K562 (cell line): ENCODE measurements around the gene KLHDC10. TPM values are rescaled to one million over a fixed set of nuclear protein-coding genes. Genes with fewer than 3 reads are reported as not detected.

Source experiments
- CXXC5 ChIP-seq: fragments of 250-450 bp; sonication (Bioruptor Pico); IDR thresholded peaks from 2 replicates; pipeline ENCODE4 v1.8.0; 2022; ENCODE audit warnings: inconsistent platforms, mild to moderate bottlenecking, moderate library complexity
- ESRRB ChIP-seq: fragments of 250-450 bp; sonication (Bioruptor Pico); IDR thresholded peaks from 2 replicates; pipeline ENCODE4 v1.5.0; 2020; ENCODE audit warnings: mild to moderate bottlenecking, moderate library complexity, borderline replicate concordance
- PYGO2 ChIP-seq: fragments of 450-650 bp; IDR thresholded peaks from 2 replicates; pipeline ENCODE4 v1.6.1; 2016; ENCODE audit warnings: mild to moderate bottlenecking, missing genetic modification characterization, moderate library complexity, missing compliant biosample characterization
- SMARCB1 ChIP-seq: IDR thresholded peaks from 2 replicates; pipeline ENCODE4 v1.6.1; 2011; ENCODE audit warnings: improper control_type of control experiment, low read depth; ENCODE audit not compliant: insufficient read length
- SP2 ChIP-seq: IDR thresholded peaks from 2 replicates; pipeline ENCODE4 v1.6.1; 2011; ENCODE audit warnings: mild to moderate bottlenecking, low read depth, low read length, moderate library complexity; ENCODE audit not compliant: poor library complexity, severe bottlenecking; ENCODE audit errors: extremely low read depth
- ZNF282 ChIP-seq: sonication (generic); formaldehyde crosslinking; IDR thresholded peaks from 2 replicates; pipeline ENCODE4 v1.8.1; 2023; ENCODE audit warnings: missing genetic modification reagents
- ZNF407 ChIP-seq: fragments of 450-650 bp; IDR thresholded peaks from 2 replicates; pipeline ENCODE4 v1.6.1; 2016; ENCODE audit warnings: low read depth
- ZNF717 ChIP-seq: fragments of 250-450 bp; sonication (Bioruptor Pico); IDR thresholded peaks from 2 replicates; pipeline ENCODE4 v1.5.0; 2021
- polyA plus RNA-seq, 8 experiments: library from polyadenylated mRNA; depleted of rRNA in 4 of 8; stranded (reverse) in 5 of 8; unstranded in 3 of 8; fragments of >200 nt; fragmentation: Nextera tagmentation in 2 of 8; fragmentation: Illumina TruSeq in 1 of 8; extraction: Ambion mirVana in 2 of 8; extraction: Trizol in 1 of 8; gene quantifications; 2 replicates each; pipeline versions ENCODE4 v1.2.1 to v1.2.3, GENCODE V29; 2011 to 2014; ENCODE audit warnings: inconsistent platforms in 1 of 8, missing spikeins in 1 of 8
- total RNA-seq, 7 experiments: library from RNA; depleted of rRNA in 6 of 7; stranded (reverse); fragments of >200 nt in 6 of 7; fragmentation: Illumina TruSeq in 2 of 7; extraction: Trizol in 2 of 7; gene quantifications; 2 replicates each; pipeline versions ENCODE4 v1.2.1 to v1.2.3, GENCODE V29; 2011 to 2021; ENCODE audit warnings: low replicate concordance in 1 of 7
- TF ChIP-seq, protein P1 (sequence below): fragments of 200-800 bp; sonication (Bioruptor generic); IDR thresholded peaks from 2 replicates; pipeline ENCODE4 v1.6.1; 2017; ENCODE audit warnings: missing genetic modification characterization, missing compliant biosample characterization
- TF ChIP-seq, protein P2 (sequence below): fragments of 200-400 bp; formaldehyde crosslinking; IDR thresholded peaks from 2 replicates; pipeline ENCODE4 v1.6.1; 2017; ENCODE audit warnings: mild to moderate bottlenecking, low read depth, low read length, moderate library complexity
- TF ChIP-seq, protein P3 (sequence below): sonication (generic); formaldehyde crosslinking; IDR thresholded peaks from 2 replicates; pipeline ENCODE4 v1.8.1; 2023; ENCODE audit warnings: mild to moderate bottlenecking, missing genetic modification reagents

KLHDC10 gene
- total and polyA plus RNA-seq, 9 of the 15 experiments (the other 6 are each of a cell fraction or from before 2014, with no cell fraction given): 9.8 to 80.5 (median 31.4) TPM

DNA sequence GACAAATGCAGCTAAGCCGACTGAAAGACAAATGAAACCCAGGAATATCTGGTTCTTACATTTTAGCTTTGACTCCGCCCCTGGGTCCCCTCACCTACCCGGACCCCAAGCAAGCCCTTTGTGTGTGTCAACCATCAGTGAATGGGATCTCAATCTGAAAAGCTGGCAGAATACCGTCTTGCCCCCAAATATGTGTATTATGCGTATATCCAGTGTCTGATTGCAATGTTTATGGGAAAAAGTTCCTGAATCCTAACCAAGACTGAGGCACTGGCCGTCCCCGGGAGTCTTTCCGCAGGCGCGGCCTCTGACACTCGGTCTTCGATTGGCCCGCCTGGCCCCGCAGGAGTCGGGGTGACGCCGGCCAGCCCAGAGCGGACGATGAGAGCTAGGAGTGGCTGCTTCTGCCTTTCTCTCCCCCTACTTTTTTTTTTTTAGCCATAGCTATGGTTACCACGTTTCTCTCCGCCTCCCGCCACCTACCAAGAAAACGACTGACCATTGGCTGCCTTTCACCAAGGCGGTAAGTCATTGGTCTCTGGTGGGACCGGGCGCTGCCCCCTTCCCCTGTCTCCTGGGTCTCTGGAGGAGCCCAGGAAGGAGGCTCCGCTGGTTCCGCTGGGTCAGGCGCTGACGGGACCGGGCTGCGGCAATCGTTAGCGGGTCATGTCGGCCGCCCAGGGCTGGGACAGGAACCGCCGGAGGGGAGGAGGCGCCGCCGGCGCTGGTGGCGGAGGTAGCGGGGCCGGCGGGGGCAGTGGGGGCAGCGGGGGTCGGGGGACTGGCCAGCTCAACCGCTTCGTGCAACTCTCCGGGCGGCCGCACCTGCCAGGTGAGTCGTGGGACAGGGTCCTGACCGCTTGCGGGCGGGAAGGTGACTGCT is at the start of gene KLHDC10 (continued):
- no peak for TF ChIP-seq ESRRB (CRISPR knock-in tag)
- no peak for TF ChIP-seq ZNF282
- TF ChIP-seq, protein P1, sequence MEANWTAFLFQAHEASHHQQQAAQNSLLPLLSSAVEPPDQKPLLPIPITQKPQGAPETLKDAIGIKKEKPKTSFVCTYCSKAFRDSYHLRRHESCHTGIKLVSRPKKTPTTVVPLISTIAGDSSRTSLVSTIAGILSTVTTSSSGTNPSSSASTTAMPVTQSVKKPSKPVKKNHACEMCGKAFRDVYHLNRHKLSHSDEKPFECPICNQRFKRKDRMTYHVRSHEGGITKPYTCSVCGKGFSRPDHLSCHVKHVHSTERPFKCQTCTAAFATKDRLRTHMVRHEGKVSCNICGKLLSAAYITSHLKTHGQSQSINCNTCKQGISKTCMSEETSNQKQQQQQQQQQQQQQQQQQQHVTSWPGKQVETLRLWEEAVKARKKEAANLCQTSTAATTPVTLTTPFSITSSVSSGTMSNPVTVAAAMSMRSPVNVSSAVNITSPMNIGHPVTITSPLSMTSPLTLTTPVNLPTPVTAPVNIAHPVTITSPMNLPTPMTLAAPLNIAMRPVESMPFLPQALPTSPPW: peak; percentile 99
- TF ChIP-seq, protein P2, sequence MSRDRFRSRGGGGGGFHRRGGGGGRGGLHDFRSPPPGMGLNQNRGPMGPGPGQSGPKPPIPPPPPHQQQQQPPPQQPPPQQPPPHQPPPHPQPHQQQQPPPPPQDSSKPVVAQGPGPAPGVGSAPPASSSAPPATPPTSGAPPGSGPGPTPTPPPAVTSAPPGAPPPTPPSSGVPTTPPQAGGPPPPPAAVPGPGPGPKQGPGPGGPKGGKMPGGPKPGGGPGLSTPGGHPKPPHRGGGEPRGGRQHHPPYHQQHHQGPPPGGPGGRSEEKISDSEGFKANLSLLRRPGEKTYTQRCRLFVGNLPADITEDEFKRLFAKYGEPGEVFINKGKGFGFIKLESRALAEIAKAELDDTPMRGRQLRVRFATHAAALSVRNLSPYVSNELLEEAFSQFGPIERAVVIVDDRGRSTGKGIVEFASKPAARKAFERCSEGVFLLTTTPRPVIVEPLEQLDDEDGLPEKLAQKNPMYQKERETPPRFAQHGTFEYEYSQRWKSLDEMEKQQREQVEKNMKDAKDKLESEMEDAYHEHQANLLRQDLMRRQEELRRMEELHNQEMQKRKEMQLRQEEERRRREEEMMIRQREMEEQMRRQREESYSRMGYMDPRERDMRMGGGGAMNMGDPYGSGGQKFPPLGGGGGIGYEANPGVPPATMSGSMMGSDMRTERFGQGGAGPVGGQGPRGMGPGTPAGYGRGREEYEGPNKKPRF: no peak
- TF ChIP-seq, protein P3, sequence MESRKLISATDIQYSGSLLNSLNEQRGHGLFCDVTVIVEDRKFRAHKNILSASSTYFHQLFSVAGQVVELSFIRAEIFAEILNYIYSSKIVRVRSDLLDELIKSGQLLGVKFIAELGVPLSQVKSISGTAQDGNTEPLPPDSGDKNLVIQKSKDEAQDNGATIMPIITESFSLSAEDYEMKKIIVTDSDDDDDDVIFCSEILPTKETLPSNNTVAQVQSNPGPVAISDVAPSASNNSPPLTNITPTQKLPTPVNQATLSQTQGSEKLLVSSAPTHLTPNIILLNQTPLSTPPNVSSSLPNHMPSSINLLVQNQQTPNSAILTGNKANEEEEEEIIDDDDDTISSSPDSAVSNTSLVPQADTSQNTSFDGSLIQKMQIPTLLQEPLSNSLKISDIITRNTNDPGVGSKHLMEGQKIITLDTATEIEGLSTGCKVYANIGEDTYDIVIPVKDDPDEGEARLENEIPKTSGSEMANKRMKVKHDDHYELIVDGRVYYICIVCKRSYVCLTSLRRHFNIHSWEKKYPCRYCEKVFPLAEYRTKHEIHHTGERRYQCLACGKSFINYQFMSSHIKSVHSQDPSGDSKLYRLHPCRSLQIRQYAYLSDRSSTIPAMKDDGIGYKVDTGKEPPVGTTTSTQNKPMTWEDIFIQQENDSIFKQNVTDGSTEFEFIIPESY: peak; percentile 87
- TF ChIP-seq SMARCB1: no peak
- no peak for TF ChIP-seq ZNF717 (CRISPR knock-in tag)
- peak; percentile 92 for TF ChIP-seq CXXC5 (CRISPR knock-in tag)
- no peak for TF ChIP-seq ZNF407
- TF ChIP-seq PYGO2 (tag): no peak
- peak; percentile 37 for TF ChIP-seq SP2
